Measurements from ENCODE around the gene ARPC5L. TPM values are rescaled to one million over a fixed set of nuclear protein-coding genes. Genes with fewer than 3 reads are reported as not detected.
A peak's percentile ranks its signal among the peaks of the same experiment; 100 is the strongest.

The ARPC5L gene
- total RNA-seq, 1 donor from 2014 or later, result 36.3 TPM

DNA sequence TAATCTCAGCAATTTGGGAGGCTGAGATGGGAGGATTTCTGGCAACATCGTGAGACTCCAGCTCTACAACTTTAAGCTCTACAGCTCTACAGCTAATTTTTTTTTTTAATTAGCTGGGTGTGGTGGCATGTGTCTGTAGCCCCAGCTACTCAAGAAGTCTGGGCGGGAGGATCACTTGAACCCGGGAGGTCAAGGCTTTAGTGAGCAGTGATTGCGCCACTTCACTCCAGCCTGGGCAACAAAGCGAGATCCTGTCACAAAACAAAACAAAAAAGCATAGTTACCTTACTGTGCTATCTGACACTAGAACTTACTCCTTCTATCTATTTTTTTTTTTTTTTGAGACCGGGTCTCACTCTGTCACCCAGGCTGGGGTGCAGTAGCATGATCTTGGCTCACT lies 15.0 kb upstream of the ARPC5L start:
- H3K4me3 ChIP-seq (ENCODE audit: low read depth, low read length), result no peak overlapping the region
- DNase-seq (ENCODE audit: low read depth), result no peak

DNA sequence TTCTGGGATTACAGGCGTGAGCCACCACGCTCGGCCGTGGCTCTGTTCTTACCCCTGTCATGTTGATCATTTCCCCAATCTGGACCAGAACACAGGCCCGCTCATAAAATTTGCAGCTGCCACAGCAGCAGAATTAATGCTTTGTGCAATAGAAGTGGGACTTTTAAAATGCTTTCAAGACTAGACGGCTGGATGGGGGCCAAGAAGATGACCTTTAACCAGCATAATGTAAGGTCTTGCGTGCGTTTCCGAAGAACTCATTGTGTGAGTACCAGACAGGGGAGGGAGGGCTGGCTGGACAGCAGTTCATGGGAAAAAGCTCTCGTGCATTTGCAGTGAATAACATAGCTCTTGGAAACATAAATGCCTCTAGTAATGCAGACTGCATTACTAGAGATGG lies 12.1 kb upstream of the ARPC5L start:
- DNase-seq (ENCODE audit: low read depth), result no peak
- TF ChIP-seq, protein P1, sequence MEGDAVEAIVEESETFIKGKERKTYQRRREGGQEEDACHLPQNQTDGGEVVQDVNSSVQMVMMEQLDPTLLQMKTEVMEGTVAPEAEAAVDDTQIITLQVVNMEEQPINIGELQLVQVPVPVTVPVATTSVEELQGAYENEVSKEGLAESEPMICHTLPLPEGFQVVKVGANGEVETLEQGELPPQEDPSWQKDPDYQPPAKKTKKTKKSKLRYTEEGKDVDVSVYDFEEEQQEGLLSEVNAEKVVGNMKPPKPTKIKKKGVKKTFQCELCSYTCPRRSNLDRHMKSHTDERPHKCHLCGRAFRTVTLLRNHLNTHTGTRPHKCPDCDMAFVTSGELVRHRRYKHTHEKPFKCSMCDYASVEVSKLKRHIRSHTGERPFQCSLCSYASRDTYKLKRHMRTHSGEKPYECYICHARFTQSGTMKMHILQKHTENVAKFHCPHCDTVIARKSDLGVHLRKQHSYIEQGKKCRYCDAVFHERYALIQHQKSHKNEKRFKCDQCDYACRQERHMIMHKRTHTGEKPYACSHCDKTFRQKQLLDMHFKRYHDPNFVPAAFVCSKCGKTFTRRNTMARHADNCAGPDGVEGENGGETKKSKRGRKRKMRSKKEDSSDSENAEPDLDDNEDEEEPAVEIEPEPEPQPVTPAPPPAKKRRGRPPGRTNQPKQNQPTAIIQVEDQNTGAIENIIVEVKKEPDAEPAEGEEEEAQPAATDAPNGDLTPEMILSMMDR (IDR thresholded peaks at IDR 0.05; ENCODE audit: insufficient read depth, low read length, poor library complexity, severe bottlenecking), result no peak
- Histone ChIP-seq H3K27me3 (ENCODE audit: control insufficient read depth, insufficient read depth, low read length) (no peaks in the 10 kb centered on the region), H3K4me3 (ENCODE audit: low read depth, low read length) (no peak overlapping the region), H3K36me3 (ENCODE audit: control insufficient read depth, insufficient read depth, low read length) (no peaks in the 10 kb centered on the region)

More for the DNA sequence above, 15.0 kb upstream of the ARPC5L start:
- TF ChIP-seq, protein P1 (IDR thresholded peaks at IDR 0.05; ENCODE audit: insufficient read depth, low read length, poor library complexity, severe bottlenecking), result no peak
- H3K36me3 ChIP-seq (ENCODE audit: control insufficient read depth, insufficient read depth, low read length), result no peaks in the 10 kb centered on the region
- no peaks in the 10 kb centered on the region for H3K27me3 ChIP-seq (ENCODE audit: control insufficient read depth, insufficient read depth, low read length)

DNA sequence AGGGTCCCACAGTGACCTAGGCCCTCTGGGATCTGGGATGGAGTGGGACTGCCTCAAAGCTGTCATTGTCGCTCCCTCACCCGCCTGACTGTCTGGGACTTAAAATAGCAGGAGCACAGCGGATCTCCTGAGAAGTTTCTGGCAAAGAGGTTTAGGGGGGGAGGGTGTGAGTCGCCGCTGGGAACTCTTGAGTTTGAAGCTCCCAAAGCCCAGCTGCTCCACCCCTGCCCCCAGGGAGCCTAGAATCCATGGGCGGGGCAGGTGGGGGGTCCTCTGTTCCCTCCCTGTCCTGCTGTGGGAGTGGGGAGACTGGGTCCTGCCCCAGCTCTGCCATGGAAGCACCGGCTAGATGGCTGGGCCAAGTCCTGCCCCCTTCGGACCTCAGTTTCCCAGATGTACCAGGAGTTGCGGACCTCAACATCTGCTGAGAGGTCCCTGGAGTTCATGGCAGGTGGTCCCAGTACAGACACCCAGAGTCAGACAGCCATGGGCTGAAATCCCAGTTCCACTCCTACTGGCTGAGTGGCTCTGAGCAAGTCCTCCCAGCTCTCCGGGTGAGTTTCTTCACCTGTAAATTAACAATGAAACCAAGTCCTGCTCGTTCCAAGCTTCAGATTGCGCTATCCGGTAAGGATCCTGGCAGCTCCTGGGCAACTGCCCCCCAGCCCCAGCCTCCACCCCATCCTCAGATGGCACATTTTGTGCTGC lies 9.7 kb upstream of the ARPC5L start:
- no peaks in the 10 kb centered on the region for H3K27me3 ChIP-seq (ENCODE audit: control insufficient read depth, insufficient read depth, low read length)
- no peak for DNase-seq (ENCODE audit: low read depth)
- H3K36me3 ChIP-seq (ENCODE audit: control insufficient read depth, insufficient read depth, low read length), result no peaks in the 10 kb centered on the region
- TF ChIP-seq, protein P1 (IDR thresholded peaks at IDR 0.05; ENCODE audit: insufficient read depth, low read length, poor library complexity, severe bottlenecking), result no peak
- no peak overlapping the region for H3K4me3 ChIP-seq (ENCODE audit: low read depth, low read length)

DNA sequence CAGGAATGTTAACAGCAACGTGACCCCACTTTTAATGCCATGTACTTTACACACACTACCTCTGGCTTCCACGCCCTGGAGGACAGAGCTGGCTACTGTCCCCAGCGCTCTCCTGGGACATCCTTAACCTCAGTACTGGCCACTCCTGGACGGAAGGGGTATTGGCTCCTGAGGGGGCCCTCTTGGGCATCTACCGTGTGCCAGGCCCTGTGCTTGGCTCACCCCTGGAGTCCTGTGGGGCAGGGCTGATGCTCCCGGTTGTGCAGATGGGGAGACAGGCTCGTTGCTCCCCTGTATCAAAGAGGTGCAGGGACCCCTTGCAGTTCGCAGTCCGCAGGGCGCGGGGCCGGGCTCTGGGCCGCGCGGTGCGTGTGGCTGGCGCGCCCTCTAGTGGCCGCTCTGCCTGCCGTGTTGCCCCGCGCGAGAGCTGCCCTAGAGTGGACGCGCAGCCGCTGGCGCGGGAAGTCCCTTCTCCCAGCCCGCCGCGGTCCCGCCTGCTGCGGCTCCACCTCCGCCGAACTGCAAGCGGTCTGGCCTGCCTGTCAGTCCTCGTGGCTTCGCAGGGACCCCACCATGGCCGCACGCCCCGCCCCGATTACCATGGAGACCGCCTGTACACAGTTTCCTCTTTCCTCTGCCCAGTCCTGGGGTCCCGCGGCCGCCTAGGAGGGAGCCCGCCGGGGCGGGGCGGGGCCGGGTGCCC lies 8.9 kb upstream of the ARPC5L start, which contains the start of gene WDR38:
WDR38 (plus strand) TSS at position 632 of the 703 bp plus-strand sequence. CDS start 72 bp downstream, outside the sequence.
- H3K4me3 ChIP-seq (ENCODE audit: low read depth, low read length), result peak within 1 kb of the TSS; percentile 47
- no peak for DNase-seq (ENCODE audit: low read depth)
- no peaks in the 10 kb centered on the region for H3K27me3 ChIP-seq (ENCODE audit: control insufficient read depth, insufficient read depth, low read length)
- no peaks in the 10 kb centered on the region for H3K36me3 ChIP-seq (ENCODE audit: control insufficient read depth, insufficient read depth, low read length)
- TF ChIP-seq, protein P1 (IDR thresholded peaks at IDR 0.05; ENCODE audit: insufficient read depth, low read length, poor library complexity, severe bottlenecking), result peak; percentile 88

DNA sequence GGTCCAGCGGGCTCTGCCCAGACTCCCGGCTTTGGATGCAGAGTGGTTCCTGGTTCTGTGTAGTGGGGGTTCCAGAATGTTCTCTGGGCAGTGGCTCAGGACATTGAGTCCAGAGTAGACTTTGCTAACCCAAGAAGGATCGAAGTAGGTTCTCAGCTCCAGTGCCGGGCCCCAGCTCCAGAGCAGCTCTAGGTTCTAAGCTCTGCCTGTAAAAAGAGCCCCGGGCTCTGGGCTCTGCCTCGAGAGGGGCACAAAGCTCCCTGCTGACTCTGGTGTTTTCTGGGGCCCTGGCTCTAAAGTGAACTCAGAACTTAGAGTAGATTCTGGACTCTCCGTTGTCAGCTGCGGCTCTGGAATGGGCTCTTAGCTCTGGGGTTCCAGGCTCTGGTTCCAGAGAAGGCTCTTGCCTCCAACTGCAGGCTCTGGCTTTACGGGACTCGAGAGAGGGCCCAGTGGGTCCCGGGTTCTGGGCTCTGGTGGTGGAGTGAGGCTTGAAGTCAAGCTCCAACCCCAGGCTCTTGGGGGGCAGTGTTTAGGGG lies 8.3 kb upstream of the ARPC5L start:
- TF ChIP-seq, protein P1 (IDR thresholded peaks at IDR 0.05; ENCODE audit: insufficient read depth, low read length, poor library complexity, severe bottlenecking), result no peak
- peaks cover 3% of the 10 kb centered on the region for H3K36me3 ChIP-seq (ENCODE audit: control insufficient read depth, insufficient read depth, low read length)
- no peak for DNase-seq (ENCODE audit: low read depth)

More for the DNA sequence above, 8.3 kb upstream of the ARPC5L start:
- Histone ChIP-seq H3K27me3 (ENCODE audit: control insufficient read depth, insufficient read depth, low read length) (no peaks in the 10 kb centered on the region), H3K4me3 (ENCODE audit: low read depth, low read length) (peak overlapping the region; percentile 47)

All from kidney epithelial cell (primary cell).